ENCODE measurements around the gene CDC7.

DNA sequence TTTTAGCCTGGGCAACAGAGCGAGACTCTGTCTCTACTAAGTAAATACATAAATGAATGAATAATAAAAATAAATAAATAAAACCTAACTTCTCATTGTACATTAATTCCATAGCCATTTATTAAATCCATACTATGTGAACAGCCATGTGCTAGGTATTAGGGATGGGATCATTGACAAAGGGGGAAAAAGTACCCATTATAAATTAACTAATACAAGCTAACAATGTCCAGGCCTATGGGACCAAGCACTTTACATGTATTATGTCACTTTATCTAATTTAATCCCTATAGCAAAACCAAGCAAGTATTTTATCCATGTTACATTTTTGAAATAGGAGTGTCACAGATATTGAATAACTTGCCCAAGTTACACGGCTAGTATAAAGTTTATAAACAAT, 2.6 kb upstream of the CDC7 start:
- TF ChIP-seq, protein P1, sequence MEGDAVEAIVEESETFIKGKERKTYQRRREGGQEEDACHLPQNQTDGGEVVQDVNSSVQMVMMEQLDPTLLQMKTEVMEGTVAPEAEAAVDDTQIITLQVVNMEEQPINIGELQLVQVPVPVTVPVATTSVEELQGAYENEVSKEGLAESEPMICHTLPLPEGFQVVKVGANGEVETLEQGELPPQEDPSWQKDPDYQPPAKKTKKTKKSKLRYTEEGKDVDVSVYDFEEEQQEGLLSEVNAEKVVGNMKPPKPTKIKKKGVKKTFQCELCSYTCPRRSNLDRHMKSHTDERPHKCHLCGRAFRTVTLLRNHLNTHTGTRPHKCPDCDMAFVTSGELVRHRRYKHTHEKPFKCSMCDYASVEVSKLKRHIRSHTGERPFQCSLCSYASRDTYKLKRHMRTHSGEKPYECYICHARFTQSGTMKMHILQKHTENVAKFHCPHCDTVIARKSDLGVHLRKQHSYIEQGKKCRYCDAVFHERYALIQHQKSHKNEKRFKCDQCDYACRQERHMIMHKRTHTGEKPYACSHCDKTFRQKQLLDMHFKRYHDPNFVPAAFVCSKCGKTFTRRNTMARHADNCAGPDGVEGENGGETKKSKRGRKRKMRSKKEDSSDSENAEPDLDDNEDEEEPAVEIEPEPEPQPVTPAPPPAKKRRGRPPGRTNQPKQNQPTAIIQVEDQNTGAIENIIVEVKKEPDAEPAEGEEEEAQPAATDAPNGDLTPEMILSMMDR (IDR thresholded peaks at IDR 0.05) = no peak
- no peak for TF ChIP-seq EZH2 (IDR thresholded peaks at IDR 0.05)
- no peak for TF ChIP-seq EZH2phosphoT487 (IDR thresholded peaks at IDR 0.05)

All from neural progenitor cell (in vitro differentiated cells).